Neutrophil (primary cell): ENCODE results near the gene VEGFC.

Experiments
- H3K27ac ChIP-seq: fragments of 200-600 bp; sonication (generic); 2 replicates; pipeline ENCODE4 v1.5.1; 2016; ENCODE audit warnings: mild to moderate bottlenecking, moderate library complexity
- H3K27me3 ChIP-seq: fragments of 200-600 bp; sonication (generic); 2 replicates; pipeline ENCODE4 v1.6.0; 2016; ENCODE audit warnings: mild to moderate bottlenecking
- H3K36me3 ChIP-seq: fragments of 200-600 bp; sonication (generic); 2 replicates; pipeline ENCODE4 v1.5.1; 2017
- H3K4me1 ChIP-seq, 2 experiments: fragments of 200-600 bp in 1 of 2; sonication (generic) in 1 of 2; 1 replicate in 1 of 2; 2 replicates in 1 of 2; pipeline versions ENCODE4 v1.5.1 to v1.6.1; 2013 to 2016; ENCODE audit warnings: low read depth in 1 of 2, low read length in 1 of 2, mild to moderate bottlenecking in 1 of 2, moderate library complexity in 1 of 2; ENCODE audit not compliant: control insufficient read depth in 1 of 2, insufficient read depth in 1 of 2
- H3K4me3 ChIP-seq, 2 experiments: fragments of 200-600 bp in 1 of 2; sonication (generic) in 1 of 2; 1 replicate in 1 of 2; 2 replicates in 1 of 2; pipeline ENCODE4 v1.5.1; 2013 to 2016; ENCODE audit warnings: low read depth in 1 of 2, low read length in 1 of 2, mild to moderate bottlenecking in 1 of 2, moderate library complexity in 1 of 2
- H3K9me3 ChIP-seq: fragments of 200-600 bp; sonication (generic); 2 replicates; pipeline ENCODE4 v1.5.1; 2016
- CTCF ChIP-seq: fragments of 200-600 bp; sonication (generic); IDR thresholded peaks from 2 replicates; pipeline ENCODE4 v1.5.1; 2016; ENCODE audit warnings: antibody characterized with exemption

VEGFC gene

DNA sequence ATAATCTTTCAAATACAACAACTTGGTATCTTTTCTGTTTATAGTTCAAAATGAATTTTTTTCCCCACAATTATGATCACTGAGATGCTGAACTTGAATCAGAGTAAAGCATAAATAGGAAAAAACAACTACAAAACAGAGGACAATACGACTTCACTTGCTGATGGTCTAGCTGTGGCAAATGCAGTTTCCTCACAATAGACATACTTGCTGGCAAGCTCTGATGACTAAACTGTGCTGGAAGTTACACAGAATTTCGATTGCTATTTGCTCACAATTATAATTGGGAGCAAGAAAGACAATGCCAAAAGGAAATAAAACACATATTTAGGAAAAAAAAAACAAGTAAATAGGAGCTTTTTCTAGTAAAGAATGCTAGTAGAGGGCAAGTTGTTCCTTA, 14.7 kb downstream of the VEGFC start:
- H3K27me3 ChIP-seq, result no peaks in the 10 kb centered on the region
- no peak for TF ChIP-seq CTCF
- no peak overlapping the region for H3K27ac ChIP-seq
- no peak overlapping the region for H3K4me3 ChIP-seq
- no peaks in the 10 kb centered on the region for H3K4me1 ChIP-seq
- H3K36me3 ChIP-seq, result no peaks in the 10 kb centered on the region
- H3K9me3 ChIP-seq, result no peaks in the 10 kb centered on the region

DNA sequence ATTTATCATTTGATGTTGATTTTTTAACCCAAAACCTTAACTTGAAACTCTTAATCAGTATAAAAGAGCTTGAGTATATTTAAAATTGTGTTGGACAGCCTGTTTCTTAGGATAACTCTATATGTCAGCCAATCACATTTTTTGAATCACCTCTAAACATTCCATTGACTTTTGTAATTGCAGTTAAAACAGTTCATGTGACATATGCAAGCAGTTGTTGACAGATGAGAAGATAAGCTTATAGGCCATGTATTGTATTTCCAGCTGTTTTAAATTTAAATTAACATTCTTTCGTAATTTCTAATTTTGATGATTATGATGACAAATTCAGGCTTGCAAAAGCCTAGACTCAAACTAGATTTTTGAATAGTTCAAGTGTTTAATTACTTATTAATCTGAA, 17.4 kb downstream of the VEGFC start:
- Histone ChIP-seq H3K4me1 (no peaks in the 10 kb centered on the region), H3K9me3 (no peaks in the 10 kb centered on the region), H3K36me3 (no peaks in the 10 kb centered on the region), H3K27ac (no peak overlapping the region), H3K4me3 (no peak overlapping the region), H3K27me3 (no peaks in the 10 kb centered on the region)
- TF ChIP-seq CTCF, result no peak

DNA sequence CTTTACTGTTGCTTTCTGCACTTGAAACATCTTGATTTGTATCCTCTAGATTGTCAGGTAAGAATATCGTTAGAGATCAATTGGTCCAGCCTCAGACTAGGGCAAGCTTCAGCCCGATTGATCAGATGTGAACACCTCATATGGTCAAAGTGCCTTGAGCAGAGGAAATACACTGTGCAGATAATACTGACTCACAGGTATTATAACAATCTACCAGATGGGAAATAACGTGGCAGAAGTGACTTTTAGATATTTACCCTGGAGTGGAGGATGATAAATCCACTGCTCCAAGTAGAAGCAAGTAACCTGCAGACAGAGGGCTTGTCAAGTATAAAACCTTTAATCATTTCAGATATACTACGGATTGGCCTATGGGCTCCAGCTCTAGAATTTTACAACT, 17.9 kb downstream of the VEGFC start:
- H3K9me3 ChIP-seq, result no peaks in the 10 kb centered on the region
- H3K27me3 ChIP-seq, result no peaks in the 10 kb centered on the region
- no peak overlapping the region for H3K4me3 ChIP-seq
- no peaks in the 10 kb centered on the region for H3K36me3 ChIP-seq
- no peak overlapping the region for H3K27ac ChIP-seq
- no peaks in the 10 kb centered on the region for H3K4me1 ChIP-seq
- no peak for TF ChIP-seq CTCF

- H3K4me3 ChIP-seq, result no peak overlapping the region
- H3K9me3 ChIP-seq, result no peaks in the 10 kb centered on the region
- no peaks in the 10 kb centered on the region for H3K4me1 ChIP-seq
- H3K36me3 ChIP-seq, result no peaks in the 10 kb centered on the region
- no peak overlapping the region for H3K27ac ChIP-seq
- TF ChIP-seq CTCF, result no peak
- H3K27me3 ChIP-seq, result no peaks in the 10 kb centered on the region
Measured at GRCh38 chr4:176769514-176769913, 23.2 kb downstream of the VEGFC start.

DNA sequence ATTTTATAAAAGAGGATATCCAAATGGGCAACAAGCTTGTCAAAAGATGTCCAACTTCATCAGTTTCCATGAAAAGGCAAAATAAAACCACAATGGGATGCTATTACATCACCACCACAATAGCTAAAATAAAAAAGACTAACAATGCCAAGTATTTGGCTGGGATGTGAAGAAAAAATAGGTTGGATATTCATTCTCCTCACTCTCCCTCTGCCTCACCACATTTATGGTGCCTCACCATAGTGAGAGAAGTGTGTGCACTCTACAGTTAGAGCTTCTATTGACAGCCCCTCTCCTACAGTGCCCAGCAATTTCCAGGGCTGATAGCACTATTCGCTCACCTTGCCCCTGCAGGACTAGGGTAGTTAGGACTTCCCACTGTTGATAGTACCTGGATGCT, 25.5 kb downstream of the VEGFC start:
- Histone ChIP-seq H3K27ac (no peak overlapping the region), H3K4me1 (no peaks in the 10 kb centered on the region), H3K4me3 (no peak overlapping the region), H3K9me3 (no peaks in the 10 kb centered on the region), H3K27me3 (no peaks in the 10 kb centered on the region), H3K36me3 (no peaks in the 10 kb centered on the region)
- TF ChIP-seq CTCF, result no peak

DNA sequence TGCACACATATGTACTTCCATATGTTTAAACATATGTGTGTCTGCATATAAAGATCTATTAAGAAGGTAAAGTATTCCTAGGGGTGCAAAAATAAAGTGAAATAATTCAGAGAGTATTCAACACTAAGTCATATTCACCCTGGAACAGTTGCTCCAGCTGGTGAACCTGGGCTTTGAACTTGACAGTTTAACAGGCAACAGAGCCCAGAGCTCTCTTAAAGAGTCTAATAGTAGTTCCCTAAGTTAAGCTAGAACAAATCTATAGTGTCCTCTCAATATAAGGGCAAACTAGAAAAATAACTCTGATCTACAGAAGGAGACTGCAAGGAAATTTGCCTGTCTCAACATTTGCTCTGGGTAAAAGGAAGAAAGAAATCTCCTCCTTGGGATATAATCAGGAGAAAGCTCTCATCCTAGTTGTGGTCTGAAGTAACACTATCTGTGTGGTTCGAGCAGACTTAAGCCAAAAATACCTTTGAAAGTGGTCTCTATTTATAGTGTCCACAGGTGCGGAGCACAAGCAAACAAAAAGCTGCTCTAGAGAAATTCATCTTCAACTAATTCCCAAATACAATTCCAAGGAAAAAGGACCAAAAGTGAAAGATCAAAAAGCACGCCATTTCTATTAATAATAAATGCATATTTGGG, 29.9 kb downstream of the VEGFC start:
- Histone ChIP-seq H3K27ac (no peak overlapping the region), H3K4me3 (no peak overlapping the region), H3K36me3 (no peaks in the 10 kb centered on the region), H3K27me3 (no peaks in the 10 kb centered on the region), H3K9me3 (no peaks in the 10 kb centered on the region), H3K4me1 (no peaks in the 10 kb centered on the region)
- TF ChIP-seq CTCF, result no peak
